Measurements from ENCODE around the gene NRXN2. TPM values are rescaled to one million over a fixed set of nuclear protein-coding genes. Genes with fewer than 3 reads are reported as not detected.

The NRXN2 gene
- total RNA-seq, 1 donor from 2014 or later, result 0.72 TPM

GRCh38 chr11:64760759-64761420 is 37.9 kb upstream of the NRXN2 start:
- H3K27me3 ChIP-seq, result no peaks in the 10 kb centered on the region
- H3K9me3 ChIP-seq, result no peaks in the 10 kb centered on the region
- H3K36me3 ChIP-seq, result peaks cover 36% of the 10 kb centered on the region
- no peak overlapping the region for H3K4me3 ChIP-seq
- DNase-seq, result peak; percentile 21
- H3K27ac ChIP-seq, result no peak overlapping the region
- H3K4me1 ChIP-seq, result peaks cover 19% of the 10 kb centered on the region
- intact Hi-C loops (cut with DNase I), result no loop called here
- no peak for ATAC-seq
- TF ChIP-seq CTCF (IDR thresholded peaks at IDR 0.05), result no peak

- H3K9me3 ChIP-seq, result no peaks in the 10 kb centered on the region
- no peaks in the 10 kb centered on the region for H3K27me3 ChIP-seq
- H3K36me3 ChIP-seq, result peaks cover 28% of the 10 kb centered on the region
- H3K4me1 ChIP-seq, result peaks cover 19% of the 10 kb centered on the region
- intact Hi-C loops (cut with DNase I), result no loop called here
- ATAC-seq (peak; percentile 57), DNase-seq (peak; percentile 71)
- H3K4me3 ChIP-seq, result peak within 1 kb of the TSS; percentile 8
- TF ChIP-seq CTCF (IDR thresholded peaks at IDR 0.05), result no peak
- peak within 1 kb of the TSS; percentile 24 for H3K27ac ChIP-seq
Measured at GRCh38 chr11:64759722-64760719, 37.0 kb upstream of the NRXN2 start, which contains the start of gene PYGM. Gene PYGM, minus strand, starts transcription at chr11:64759974. Its CDS starts 76 bp downstream, at chr11:64759898.

GRCh38 chr11:64759131-64759721 is 36.2 kb upstream of the NRXN2 start:
- Histone ChIP-seq H3K4me1 (peaks cover 19% of the 10 kb centered on the region), H3K9me3 (no peaks in the 10 kb centered on the region), H3K27ac (peak overlapping the region; percentile 24), H3K27me3 (no peaks in the 10 kb centered on the region), H3K4me3 (peak overlapping the region; percentile 8), H3K36me3 (peaks cover 20% of the 10 kb centered on the region)
- no peak for TF ChIP-seq CTCF (IDR thresholded peaks at IDR 0.05)
- ATAC-seq (no peak), DNase-seq (peak; percentile 64)
- intact Hi-C loops (cut with DNase I), result no loop called here

GRCh38 chr11:64758330-64759079 is 35.5 kb upstream of the NRXN2 start:
- no peak overlapping the region for H3K27ac ChIP-seq
- peaks cover 13% of the 10 kb centered on the region for H3K36me3 ChIP-seq
- H3K27me3 ChIP-seq, result no peaks in the 10 kb centered on the region
- H3K4me1 ChIP-seq, result peaks cover 18% of the 10 kb centered on the region
- H3K4me3 ChIP-seq, result no peak overlapping the region
- H3K9me3 ChIP-seq, result no peaks in the 10 kb centered on the region
- ATAC-seq (no peak), DNase-seq (peak; percentile 61)
- intact Hi-C loops (cut with DNase I), result no loop called here
- TF ChIP-seq CTCF (IDR thresholded peaks at IDR 0.05), result no peak
